Renal cortex interstitium (tissue), 11 donors: ENCODE measurements around the gene PSME2. TPM values are rescaled to one million over a fixed set of nuclear protein-coding genes. Genes with fewer than 3 reads are reported as not detected.

Experiments
- DNase-seq, 11 donors: peaks; one replicate each; pipeline ENCODE4 v3.0.0-alpha.2; 2013; ENCODE audit warnings: low read depth in 9 of 11, low spot score in 4 of 11; ENCODE audit errors: extremely low read depth in 1 of 11
- polyA plus RNA-seq, 3 donors: library from polyadenylated mRNA; unstranded; fragments of 120-200 nt; gene quantifications; one replicate each; pipeline ENCODE4 v1.2.1, GENCODE V29; 2013; ENCODE audit not compliant: insufficient read length in 3 of 3

Gene PSME2
- polyA plus RNA-seq, 3 donors: 150 to 170 (median 152) TPM

GRCh38 chr14:24144451-24144850 is 2.0 kb downstream of the PSME2 start:
- DNase-seq: no peak

- no peak for DNase-seq
Observed at GRCh38 chr14:24143511-24143910, 2.9 kb downstream of the PSME2 start.

DNA sequence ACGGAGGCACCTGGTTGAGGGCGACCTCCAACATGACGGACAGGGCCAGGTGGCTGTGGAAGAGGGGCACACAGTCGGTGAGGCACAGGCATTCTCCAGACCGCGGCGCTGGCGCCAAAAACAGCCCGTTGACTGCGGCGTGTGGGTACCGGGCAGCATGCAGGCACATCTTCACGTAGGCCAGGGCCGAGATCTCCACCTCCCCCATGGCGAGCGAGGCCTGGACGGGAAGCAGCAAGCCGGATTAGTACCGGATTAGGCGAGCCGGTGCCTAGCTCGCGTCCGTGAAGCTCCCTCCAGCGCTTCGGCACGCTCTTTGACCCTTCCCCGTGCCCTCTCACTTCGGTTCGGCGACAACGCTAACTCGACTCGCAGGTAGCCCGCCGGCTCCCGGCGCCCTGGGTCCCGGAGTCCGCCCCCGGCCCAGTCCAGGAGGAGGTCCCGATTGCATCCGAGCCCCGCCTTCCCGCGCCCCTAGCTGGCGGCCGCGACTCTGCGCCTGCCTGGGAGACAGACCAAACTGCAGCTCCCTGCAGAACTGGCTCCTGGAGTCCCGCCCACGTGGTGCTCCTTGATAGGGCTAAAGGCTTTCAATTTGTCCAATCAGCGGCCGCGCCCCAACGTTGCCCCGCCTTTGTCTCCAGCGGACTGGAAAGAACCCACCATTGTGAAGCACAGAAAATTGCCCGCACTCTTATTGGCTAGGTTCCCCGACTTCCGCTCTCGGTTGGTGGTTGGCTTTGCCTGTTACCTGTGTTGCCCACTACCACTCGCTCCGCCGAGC is 5.1 kb downstream of the PSME2 start, which contains the start of gene EMC9:
TSS of gene EMC9 (minus strand) at position 495 of the 784 bp plus-strand sequence. CDS start at position 208, 287 bp downstream.
- peak; percentile 97 to 100 (median 99) for DNase-seq

- no peak for DNase-seq
Observed at GRCh38 chr14:24139272-24139934, 7.0 kb downstream of the PSME2 start.

- DNase-seq: no peak
Observed at GRCh38 chr14:24138396-24139271, 7.8 kb downstream of the PSME2 start.

DNA sequence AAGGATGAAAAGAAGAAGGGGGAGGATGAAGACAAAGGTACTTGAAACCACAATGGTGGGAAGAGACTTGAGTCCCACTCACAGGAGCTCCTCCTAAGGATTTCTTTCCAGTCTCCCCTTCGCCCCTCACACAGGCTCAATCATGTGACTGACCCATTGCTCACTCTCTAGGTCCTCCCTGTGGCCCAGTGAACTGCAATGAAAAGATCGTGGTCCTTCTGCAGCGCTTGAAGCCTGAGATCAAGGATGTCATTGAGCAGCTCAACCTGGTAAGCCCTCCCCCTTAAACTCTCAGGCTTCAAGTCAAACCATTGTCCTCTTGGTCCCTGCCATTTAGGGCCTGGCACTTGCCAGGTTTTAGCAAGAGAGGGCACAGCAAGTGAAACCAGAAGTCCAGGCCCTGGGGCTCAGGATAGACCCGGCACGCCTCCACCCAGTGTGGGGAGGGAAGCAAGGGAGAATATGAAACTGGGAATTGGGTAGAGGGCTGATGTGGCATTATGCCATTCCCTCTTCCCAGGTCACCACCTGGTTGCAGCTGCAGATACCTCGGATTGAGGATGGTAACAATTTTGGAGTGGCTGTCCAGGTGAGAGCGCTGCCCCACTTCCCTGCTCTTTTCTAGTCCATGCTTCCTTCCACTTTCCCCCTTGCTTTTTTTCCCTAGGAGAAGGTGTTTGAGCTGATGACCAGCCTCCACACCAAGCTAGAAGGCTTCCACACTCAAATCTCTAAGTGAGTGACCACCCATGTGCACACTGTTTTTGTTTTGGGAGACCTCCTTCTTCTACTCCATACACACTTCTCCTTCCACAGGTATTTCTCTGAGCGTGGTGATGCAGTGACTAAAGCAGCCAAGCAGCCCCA is 8.6 kb downstream of the PSME2 start:
- DNase-seq: no peak

GRCh38 chr14:24136684-24137528 is 9.5 kb downstream of the PSME2 start:
- DNase-seq: no peak

DNA sequence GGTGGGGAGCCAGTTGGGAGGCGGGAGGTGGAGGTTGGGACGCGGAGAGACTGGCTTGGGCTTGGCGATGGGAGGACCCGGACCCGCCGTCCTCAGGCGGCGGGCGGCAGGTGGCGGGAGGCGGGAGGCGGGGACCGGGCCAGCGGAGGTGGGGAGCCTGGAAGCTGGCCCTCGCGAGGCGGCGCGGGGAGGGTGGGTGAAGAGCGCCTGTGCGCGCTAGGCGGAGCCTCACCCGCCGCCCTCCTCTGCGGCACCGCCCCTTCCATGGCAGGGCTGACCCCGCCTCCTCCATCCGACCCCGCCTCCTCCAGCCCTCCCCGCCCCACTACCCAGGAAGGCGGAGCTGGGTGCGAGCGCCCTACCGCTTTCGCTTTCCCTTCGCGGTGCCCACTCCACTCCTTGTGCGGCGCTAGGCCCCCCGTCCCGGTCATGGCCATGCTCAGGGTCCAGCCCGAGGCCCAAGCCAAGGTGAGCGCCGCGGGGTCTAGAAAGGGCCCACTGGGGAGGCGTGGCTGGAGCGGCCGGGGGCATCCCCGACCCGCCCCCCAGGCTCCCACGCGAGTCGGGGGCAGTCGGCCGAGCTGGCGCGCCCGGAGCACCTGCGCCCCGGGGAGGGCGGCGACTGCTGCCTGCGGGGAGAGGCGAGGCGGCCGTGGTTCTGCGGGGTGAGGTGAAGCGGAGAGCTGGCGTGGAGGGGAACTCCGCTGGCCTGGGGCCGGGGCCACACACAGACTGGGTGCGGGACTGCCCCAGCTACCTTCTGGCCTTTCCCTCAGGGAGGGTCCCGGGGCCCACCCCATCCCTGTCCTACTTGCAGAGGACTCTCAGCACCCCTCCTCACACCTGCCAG is 10.4 kb downstream of the PSME2 start, which contains the start of gene PSME1:
TSS of gene PSME1 (plus strand) at position 361 of the 850 bp plus-strand sequence. CDS start at position 430, 69 bp downstream.
- DNase-seq: peak; percentile 68 to 90 (median 85)

- DNase-seq: peak in 1 of 11 donors; percentile 19
Observed at GRCh38 chr14:24135584-24135833, 10.9 kb downstream of the PSME2 start.

DNA sequence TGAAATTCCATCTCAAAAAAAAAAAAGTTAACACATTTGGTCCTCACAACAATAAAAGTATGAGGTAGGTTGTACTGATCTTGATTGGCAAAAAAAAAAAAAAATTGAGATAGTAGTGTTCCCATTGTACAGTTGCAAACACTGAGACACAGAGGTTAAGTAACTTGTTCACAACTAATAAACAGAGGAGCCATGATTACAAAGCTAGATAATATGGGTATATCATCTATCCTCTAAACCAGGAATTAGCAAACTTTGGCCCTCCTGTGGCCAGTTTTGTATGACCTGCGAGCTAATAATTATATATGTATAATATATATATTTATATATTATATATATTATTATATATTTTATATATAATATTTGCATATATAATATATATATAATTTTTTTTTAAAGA is 12.7 kb downstream of the PSME2 start:
- no peak for DNase-seq

DNA sequence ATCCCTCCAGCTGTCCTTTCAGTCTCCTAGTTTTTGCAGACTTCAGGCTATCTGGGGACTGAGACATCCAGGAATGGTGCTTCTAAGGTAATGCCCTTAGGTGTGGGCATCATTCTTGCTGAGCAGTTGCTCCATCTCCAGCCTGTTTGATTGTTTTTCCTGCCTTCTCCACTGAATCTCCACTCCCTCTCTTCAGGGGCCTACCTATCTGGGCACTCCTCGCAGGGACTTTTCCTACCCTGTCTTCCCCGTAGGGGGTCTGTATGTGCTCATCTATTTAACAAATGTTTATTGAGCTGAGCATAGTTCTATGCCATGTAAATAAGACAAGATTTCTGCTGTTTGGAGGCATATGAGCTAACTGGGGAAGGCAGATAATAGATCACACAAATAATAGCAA is 13.4 kb downstream of the PSME2 start:
- no peak for DNase-seq

DNA sequence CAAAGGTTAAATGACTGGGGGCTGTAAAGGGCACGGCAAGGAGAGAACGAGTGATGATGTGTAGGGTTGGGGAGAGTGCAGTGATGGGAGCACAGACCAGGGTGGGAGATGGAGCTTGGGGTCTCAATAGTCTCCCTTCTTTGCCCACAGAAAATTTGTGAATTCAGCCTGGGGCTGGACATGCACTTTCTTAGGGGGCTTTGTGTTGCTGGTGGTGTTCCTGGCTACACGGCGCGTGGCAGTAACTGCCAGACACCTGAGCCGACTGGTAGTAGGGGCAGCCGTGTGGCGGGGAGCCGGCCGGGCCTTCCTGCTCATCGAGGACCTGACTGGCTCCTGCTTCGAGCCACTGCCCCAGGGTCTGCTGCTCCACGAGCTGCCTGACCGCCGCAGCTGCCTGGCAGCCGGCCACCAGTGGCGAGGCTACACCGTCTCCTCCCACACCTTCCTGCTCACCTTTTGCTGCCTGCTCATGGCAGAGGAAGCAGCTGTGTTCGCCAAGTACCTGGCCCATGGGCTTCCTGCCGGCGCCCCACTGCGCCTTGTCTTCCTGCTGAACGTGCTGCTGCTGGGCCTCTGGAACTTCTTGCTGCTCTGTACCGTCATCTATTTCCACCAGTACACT is 14.2 kb downstream of the PSME2 start:
- DNase-seq: no peak

DNA sequence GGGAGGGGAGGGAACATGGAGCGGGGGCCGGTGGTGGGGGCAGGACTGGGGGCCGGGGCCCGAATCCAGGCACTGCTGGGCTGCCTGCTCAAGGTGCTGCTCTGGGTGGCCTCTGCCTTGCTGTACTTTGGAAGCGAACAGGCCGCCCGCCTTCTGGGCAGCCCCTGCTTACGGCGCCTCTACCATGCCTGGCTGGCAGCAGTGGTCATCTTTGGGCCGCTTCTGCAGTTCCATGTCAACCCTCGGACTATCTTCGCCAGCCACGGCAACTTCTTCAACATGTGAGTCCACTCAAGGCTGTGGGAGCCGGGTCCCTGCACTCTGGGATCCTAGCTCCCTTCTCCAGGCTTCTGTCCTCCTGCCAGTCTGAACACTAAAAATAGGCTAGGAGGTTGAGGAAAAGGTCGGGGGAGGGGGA is 14.9 kb downstream of the PSME2 start:
- no peak for DNase-seq

DNA sequence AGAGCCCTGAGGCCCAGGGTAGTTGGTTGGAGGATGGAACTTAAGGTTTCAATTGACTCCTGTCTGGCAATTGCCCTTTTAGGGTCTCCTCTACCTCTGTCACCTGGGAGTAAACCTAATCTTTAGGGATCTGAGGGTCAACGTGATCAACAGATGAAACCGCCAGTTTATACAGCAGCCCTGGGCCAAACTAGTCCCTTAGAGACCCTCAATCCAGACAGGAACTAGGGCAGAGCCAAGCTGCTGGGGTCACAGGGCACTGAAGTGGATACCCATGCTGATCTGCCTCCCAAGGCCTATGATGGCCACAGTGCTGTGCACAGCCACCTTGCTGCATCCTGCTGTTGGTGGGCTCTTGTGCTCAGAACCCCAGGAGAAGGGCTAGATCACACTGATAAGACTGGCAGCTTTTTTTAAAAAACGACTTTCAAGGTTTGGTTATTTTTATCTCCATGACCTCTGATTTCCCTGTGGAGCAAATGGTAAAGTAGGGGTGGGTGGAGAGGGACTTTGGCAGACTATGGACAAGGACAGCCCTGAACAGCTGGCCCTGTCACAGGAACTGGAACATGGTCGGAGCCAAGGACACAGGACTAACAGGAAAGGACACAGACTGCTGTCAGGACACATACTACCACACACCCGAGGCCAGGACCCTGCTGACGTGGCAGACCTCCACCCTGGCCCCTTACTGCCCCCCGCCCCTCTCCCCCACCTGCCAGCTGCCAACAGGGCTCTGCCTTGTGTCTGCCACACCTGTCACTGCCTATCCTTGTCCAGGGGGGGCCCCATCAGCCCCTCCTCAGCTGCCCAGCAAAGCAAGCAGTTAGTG is 15.5 kb downstream of the PSME2 start:
- DNase-seq: no peak

- no peak for DNase-seq
Observed at GRCh38 chr14:24130380-24130716, 16.1 kb downstream of the PSME2 start, which contains the start of gene FITM1. FITM1 (plus strand) TSS chr14:24130659; CDS start chr14:24131564, 905 bp downstream.
